IPS DF 6.9 (cell line): ENCODE data around the gene TBC1D22A.

ENCODE experiments used
- DNase-seq: peaks from one replicate; pipeline ENCODE4 v3.0.0-alpha.2; 2013; ENCODE audit warnings: low read depth, low spot score
- H3K27ac ChIP-seq: one replicate; pipeline ENCODE4 v1.5.1; 2013; ENCODE audit warnings: low read length, control low read depth
- H3K27me3 ChIP-seq: 2 replicates; pipeline ENCODE4 v1.6.1; 2013; ENCODE audit warnings: mild to moderate bottlenecking, low read length; ENCODE audit not compliant: control insufficient read depth, insufficient read depth
- H3K36me3 ChIP-seq: 2 replicates; pipeline ENCODE4 v1.6.1; 2013; ENCODE audit warnings: low read length; ENCODE audit not compliant: control insufficient read depth, insufficient read depth
- H3K4me1 ChIP-seq: 2 replicates; pipeline ENCODE4 v1.6.1; 2013; ENCODE audit warnings: low read length; ENCODE audit not compliant: control insufficient read depth, insufficient read depth
- H3K4me3 ChIP-seq: 2 replicates; pipeline ENCODE4 v1.5.1; 2013; ENCODE audit warnings: mild to moderate bottlenecking, low read length
- H3K9me3 ChIP-seq: 2 replicates; pipeline ENCODE4 v1.6.1; 2013; ENCODE audit warnings: low read length, inconsistent platforms; ENCODE audit not compliant: control insufficient read depth, insufficient read depth
- WGBS: extraction: QIAGEN DNeasy Blood & Tissue Kit; methylation state at CpG from one replicate; pipeline ENCODE4 v1.1.7; 2013; ENCODE audit warnings: mixed read lengths, missing lambda C conversion rate; ENCODE audit not compliant: insufficient read length, insufficient coverage; 5-methylcytosine and 5-hydroxymethylcytosine counted together

TBC1D22A gene

GRCh38 chr22:46762238-46763050 lies at the start of gene TBC1D22A:
TBC1D22A (plus strand) TSS chr22:46762650; CDS start chr22:46762787, 137 bp downstream.
- no CpG with 5 or more reads among the region's 66 CpGs for whole genome bisulfite sequencing
- DNase-seq: peak; percentile 84
- Histone ChIP-seq H3K4me1 (no peaks in the 10 kb centered on the region), H3K27me3 (no peaks in the 10 kb centered on the region), H3K27ac (no peak within 1 kb of the TSS), H3K9me3 (no peaks in the 10 kb centered on the region), H3K36me3 (no peaks in the 10 kb centered on the region), H3K4me3 (peak within 1 kb of the TSS; percentile 91)

- whole genome bisulfite sequencing: no CpG with 5 or more reads among the region's 4 CpGs
- Histone ChIP-seq H3K4me1 (no peaks in the 10 kb centered on the region), H3K9me3 (no peaks in the 10 kb centered on the region), H3K27ac (no peak overlapping the region), H3K4me3 (no peak overlapping the region), H3K27me3 (no peaks in the 10 kb centered on the region), H3K36me3 (no peaks in the 10 kb centered on the region; the same call in 1 of the 2 replicates)
- DNase-seq: no peak
These were observed 47.9 kb upstream of the TBC1D22A start for GRCh38 chr22:46714550-46714949.

GRCh38 chr22:46719921-46720320 lies 42.5 kb upstream of the TBC1D22A start:
- Histone ChIP-seq H3K27me3 (no peaks in the 10 kb centered on the region), H3K4me3 (no peak overlapping the region), H3K9me3 (no peaks in the 10 kb centered on the region), H3K36me3 (peaks cover 3% of the 10 kb centered on the region; the same call in 1 of the 2 replicates), H3K4me1 (no peaks in the 10 kb centered on the region), H3K27ac (no peak overlapping the region)
- no peak for DNase-seq
- no CpG with 5 or more reads among the region's 11 CpGs for WGBS

- Histone ChIP-seq H3K4me3 (no peak overlapping the region), H3K9me3 (no peaks in the 10 kb centered on the region), H3K36me3 (peaks cover 3% of the 10 kb centered on the region; the same call in 1 of the 2 replicates), H3K27ac (no peak overlapping the region), H3K4me1 (no peaks in the 10 kb centered on the region), H3K27me3 (no peaks in the 10 kb centered on the region)
- DNase-seq: no peak
- no CpG with 5 or more reads among the region's 16 CpGs for WGBS
These were observed 40.9 kb upstream of the TBC1D22A start for GRCh38 chr22:46721501-46722085.

GRCh38 chr22:46723882-46724281 lies 38.6 kb upstream of the TBC1D22A start:
- no peaks in the 10 kb centered on the region for H3K4me1 ChIP-seq
- H3K27me3 ChIP-seq: no peaks in the 10 kb centered on the region
- H3K9me3 ChIP-seq: no peaks in the 10 kb centered on the region
- peaks cover 8% of the 10 kb centered on the region; the same call in 1 of the 2 replicates for H3K36me3 ChIP-seq
- no CpG with 5 or more reads among the region's 9 CpGs for WGBS
- H3K27ac ChIP-seq: no peak overlapping the region
- no peak for DNase-seq
- no peak overlapping the region for H3K4me3 ChIP-seq

GRCh38 chr22:46725096-46725495 lies 37.4 kb upstream of the TBC1D22A start:
- Histone ChIP-seq H3K27ac (no peak overlapping the region), H3K4me3 (no peak overlapping the region), H3K4me1 (no peaks in the 10 kb centered on the region), H3K9me3 (no peaks in the 10 kb centered on the region), H3K27me3 (no peaks in the 10 kb centered on the region), H3K36me3 (peaks cover 5% of the 10 kb centered on the region; the same call in 1 of the 2 replicates)
- WGBS: no CpG with 5 or more reads among the region's 18 CpGs
- no peak for DNase-seq

- H3K9me3 ChIP-seq: no peaks in the 10 kb centered on the region
- H3K27me3 ChIP-seq: no peaks in the 10 kb centered on the region
- WGBS: no CpG with 5 or more reads among the region's 38 CpGs
- H3K27ac ChIP-seq: no peak overlapping the region
- H3K4me3 ChIP-seq: no peak overlapping the region
- no peak for DNase-seq
- peaks cover 5% of the 10 kb centered on the region; the same call in 1 of the 2 replicates for H3K36me3 ChIP-seq
- H3K4me1 ChIP-seq: peaks cover 3% of the 10 kb centered on the region
These were observed 36.1 kb upstream of the TBC1D22A start for GRCh38 chr22:46726066-46726985.

- WGBS: no CpG with 5 or more reads among the region's 3 CpGs
- H3K4me1 ChIP-seq: peaks cover 7% of the 10 kb centered on the region
- H3K4me3 ChIP-seq: no peak overlapping the region
- peaks cover 5% of the 10 kb centered on the region; the same call in 1 of the 2 replicates for H3K36me3 ChIP-seq
- H3K27me3 ChIP-seq: no peaks in the 10 kb centered on the region
- no peak for DNase-seq
- H3K27ac ChIP-seq: no peak overlapping the region
- H3K9me3 ChIP-seq: no peaks in the 10 kb centered on the region
These were observed 35.5 kb upstream of the TBC1D22A start for GRCh38 chr22:46726986-46727317.

- no CpG with 5 or more reads among the region's 19 CpGs for WGBS
These were observed 34.6 kb upstream of the TBC1D22A start for GRCh38 chr22:46727813-46728364.

GRCh38 chr22:46728470-46728869 lies 34.0 kb upstream of the TBC1D22A start:
- WGBS: no CpG with 5 or more reads among the region's 11 CpGs
- Histone ChIP-seq H3K9me3 (no peaks in the 10 kb centered on the region), H3K4me3 (no peak overlapping the region; the same call in 1 of the 2 replicates), H3K4me1 (peaks cover 7% of the 10 kb centered on the region), H3K27me3 (no peaks in the 10 kb centered on the region), H3K27ac (no peak overlapping the region), H3K36me3 (peaks cover 5% of the 10 kb centered on the region; the same call in 1 of the 2 replicates)
- DNase-seq: no peak

More at GRCh38 chr22:46727813-46728364, 34.6 kb upstream of the TBC1D22A start:
- peaks cover 5% of the 10 kb centered on the region; the same call in 1 of the 2 replicates for H3K36me3 ChIP-seq
- DNase-seq: no peak
- H3K27me3 ChIP-seq: no peaks in the 10 kb centered on the region
- no peak overlapping the region for H3K4me3 ChIP-seq
- H3K27ac ChIP-seq: no peak overlapping the region
- no peaks in the 10 kb centered on the region for H3K9me3 ChIP-seq
- peaks cover 7% of the 10 kb centered on the region for H3K4me1 ChIP-seq
